G401 (cell line): Measurements from ENCODE around the gene ERICH6B. TPM values are rescaled to one million over a fixed set of nuclear protein-coding genes. Genes with fewer than 3 reads are reported as not detected.
"Not testable (repeated sequence)": the region's sequence is repeated elsewhere in the genome, so short reads cannot be mapped to it uniquely, and the experiment has no call there.

Experiments
- DNase-seq: peaks from one replicate; pipeline ENCODE4 v3.0.0-alpha.2; 2015; ENCODE audit warnings: low spot score
- in situ Hi-C: cut with HindIII; loops from 2 replicates; pipeline ENCODE4 v1.10.0; 2016; ENCODE audit warnings: low sequenced_read_pairs, mixed read lengths
- total RNA-seq: library from RNA; depleted of rRNA; stranded (reverse); fragments of >200 nt; shearing (Covaris generic); gene quantifications from 2 replicates; pipeline ENCODE4 v1.2.3, GENCODE V29; 2014; rRNA removed

Gene ERICH6B
- total RNA-seq = not detected in 2 replicates

DNA sequence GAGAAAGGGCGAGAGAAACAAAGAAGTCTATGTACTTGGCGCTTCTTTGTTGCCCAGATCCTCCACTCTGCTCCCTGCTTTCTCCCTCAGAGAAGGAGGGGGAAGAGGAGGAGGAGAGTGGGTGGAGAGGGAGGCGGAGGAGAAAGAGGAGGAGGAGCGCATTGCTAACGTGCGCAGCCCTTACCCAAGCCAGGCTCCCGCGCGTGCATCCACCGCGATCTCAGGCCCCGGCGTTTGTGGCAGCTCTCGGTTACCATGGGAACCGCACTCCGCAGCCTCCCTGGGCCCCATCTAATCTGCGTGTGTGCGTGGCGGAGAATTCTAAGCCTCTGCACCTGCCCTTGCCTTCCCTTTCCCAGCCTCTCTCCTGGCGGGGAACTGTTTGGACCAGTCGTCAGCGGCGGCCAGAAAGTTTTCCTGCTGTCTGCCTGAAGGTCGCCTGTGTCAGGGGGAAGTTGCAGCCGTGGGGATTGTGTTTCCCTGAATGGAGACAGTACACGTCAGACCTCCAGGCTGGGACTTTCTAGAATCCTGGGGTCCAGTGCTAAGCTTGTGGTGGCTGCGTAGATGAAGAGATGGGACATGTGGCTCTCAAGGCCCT is at the start of gene ERICH6B:
ERICH6B (minus strand) TSS at position 239 of the 601 bp plus-strand sequence. CDS start 18,734 bp downstream, outside the sequence.
- in situ Hi-C loops = no loop called here
- peak; percentile 7 for DNase-seq

GRCh38 chr13:45662903-45663302 is 47.4 kb upstream of the ERICH6B start:
- in situ Hi-C loops = not testable (repeated sequence)

DNA sequence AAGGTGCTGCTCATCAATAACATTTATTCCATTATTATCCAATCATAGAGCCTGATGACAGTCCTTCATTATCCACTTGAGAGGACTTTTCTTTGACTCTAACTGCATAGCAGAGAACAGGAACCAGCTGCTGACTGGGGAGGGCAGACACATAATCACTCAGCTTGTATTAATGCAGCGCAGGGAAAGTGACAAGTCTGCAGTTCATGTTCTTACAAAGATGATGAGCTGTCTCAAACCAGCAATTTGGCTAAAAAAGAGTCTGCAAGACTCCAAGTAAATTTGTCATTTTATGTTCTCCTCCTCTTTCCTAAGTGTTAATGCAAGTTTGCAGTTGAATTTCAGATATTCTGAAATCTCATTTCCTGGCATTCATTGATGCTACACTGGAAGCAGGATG is 46.6 kb upstream of the ERICH6B start:
- in situ Hi-C loops = no loop called here

More at GRCh38 chr13:45662903-45663302, 47.4 kb upstream of the ERICH6B start:
- not testable (repeated sequence) for DNase-seq

GRCh38 chr13:45660458-45660857 is 44.9 kb upstream of the ERICH6B start:
- DNase-seq = not testable (repeated sequence)

More for the DNA sequence above, 46.6 kb upstream of the ERICH6B start:
- no peak for DNase-seq

DNA sequence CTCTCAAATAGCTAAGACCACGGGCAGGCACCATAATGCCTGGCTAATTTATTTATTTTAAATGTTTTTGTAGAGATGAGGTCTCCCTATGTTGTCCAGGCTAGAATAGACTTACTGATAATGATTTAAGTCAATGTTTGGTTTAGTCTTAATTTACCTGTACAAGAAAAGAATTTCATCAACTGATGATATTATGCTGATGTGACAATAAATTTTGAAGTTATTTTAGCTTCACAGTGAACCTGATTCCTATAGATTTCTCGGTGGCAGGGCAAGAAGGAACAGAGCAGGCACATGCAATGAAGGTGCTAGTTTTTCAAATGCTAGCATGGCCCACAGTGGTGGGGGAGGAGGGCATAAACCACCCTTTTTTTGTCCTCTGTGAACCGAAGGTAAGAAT is 44.0 kb upstream of the ERICH6B start:
- in situ Hi-C loops = no loop called here
- no peak for DNase-seq

More at GRCh38 chr13:45660458-45660857, 44.9 kb upstream of the ERICH6B start:
- in situ Hi-C loops = not testable (repeated sequence)

GRCh38 chr13:45658586-45659235 is 43.2 kb upstream of the ERICH6B start:
- no peak for DNase-seq
- in situ Hi-C loops = no loop called here

- in situ Hi-C loops = no loop called here
- DNase-seq = no peak
These were observed 39.3 kb upstream of the ERICH6B start for GRCh38 chr13:45654633-45655349.

GRCh38 chr13:45645263-45645662 is 29.7 kb upstream of the ERICH6B start:
- in situ Hi-C loops, DNase-seq: not testable (repeated sequence)

- in situ Hi-C loops, DNase-seq: not testable (repeated sequence)
These were observed 26.6 kb upstream of the ERICH6B start for GRCh38 chr13:45642159-45642558.

DNA sequence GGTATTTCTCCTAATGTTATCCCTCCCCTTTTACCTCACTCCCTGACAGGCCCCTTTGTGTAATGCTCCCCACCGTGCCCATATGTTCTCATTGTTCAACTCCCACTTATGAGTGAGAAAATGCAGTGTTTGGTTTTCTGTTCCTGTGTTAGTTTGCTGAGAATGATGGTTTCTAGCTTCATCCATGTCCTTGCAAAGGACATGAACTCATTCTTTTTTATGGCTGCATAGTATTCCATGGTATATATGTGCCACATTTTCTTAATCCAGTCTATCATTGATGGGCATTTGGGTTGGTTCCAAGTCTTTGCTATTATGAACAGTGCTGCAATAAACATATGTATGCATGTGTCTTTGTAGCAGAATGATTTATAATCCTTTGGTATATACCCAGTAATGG is 19.8 kb upstream of the ERICH6B start:
- in situ Hi-C loops, DNase-seq: not testable (repeated sequence)

- in situ Hi-C loops = no loop called here
- no peak for DNase-seq
These were observed 15.3 kb upstream of the ERICH6B start for GRCh38 chr13:45630791-45631190.

DNA sequence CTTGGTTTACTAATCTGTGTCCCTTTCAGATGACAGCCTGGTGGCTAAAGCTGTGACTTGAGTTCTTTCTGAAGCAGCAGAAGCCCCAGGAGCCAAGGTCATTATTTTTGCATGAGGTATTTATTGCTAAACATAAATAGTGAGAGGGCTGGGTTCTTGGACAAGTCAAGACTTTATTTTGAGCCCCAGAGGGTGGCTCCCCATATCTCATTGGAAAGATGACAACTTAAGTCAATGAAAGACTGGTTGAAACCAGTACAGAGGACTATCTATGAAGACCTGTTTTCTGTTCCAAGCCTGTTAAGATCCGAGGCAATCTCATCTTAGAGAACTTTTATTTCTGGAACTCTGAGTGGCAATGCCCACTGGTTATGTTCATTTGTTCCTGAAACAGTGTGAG is 14.4 kb upstream of the ERICH6B start:
- in situ Hi-C loops = no loop called here
- no peak for DNase-seq

- in situ Hi-C loops = no loop called here
- DNase-seq = no peak
These were observed 12.6 kb upstream of the ERICH6B start for GRCh38 chr13:45628094-45628493.

DNA sequence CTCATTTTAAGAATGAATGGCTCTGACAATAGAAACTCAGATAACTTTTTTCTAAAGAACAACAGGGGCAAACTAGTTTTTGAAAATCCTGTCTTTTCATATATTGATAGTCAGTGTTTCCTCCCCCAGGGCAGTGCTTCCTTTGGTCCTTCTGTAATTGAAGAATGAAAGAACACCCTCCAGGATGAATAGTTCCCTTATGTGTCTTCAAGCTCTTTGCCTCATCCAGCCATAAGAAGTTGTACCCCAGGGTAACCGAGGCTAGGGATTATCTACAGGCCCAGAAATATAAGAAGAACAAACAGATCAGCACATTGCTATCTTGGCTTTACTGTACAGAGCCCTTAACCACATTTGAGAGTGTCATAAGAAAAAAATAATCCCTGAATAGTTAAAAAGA is 12.1 kb upstream of the ERICH6B start:
- DNase-seq = no peak
- in situ Hi-C loops = no loop called here

- in situ Hi-C loops = no loop called here
- no peak for DNase-seq
These were observed 11.3 kb upstream of the ERICH6B start for GRCh38 chr13:45626731-45627374.

GRCh38 chr13:45623516-45624090 is 8.1 kb upstream of the ERICH6B start:
- in situ Hi-C loops = no loop called here

GRCh38 chr13:45621950-45622349 is 6.4 kb upstream of the ERICH6B start:
- in situ Hi-C loops = no loop called here
- no peak for DNase-seq

More at GRCh38 chr13:45623516-45624090, 8.1 kb upstream of the ERICH6B start:
- no peak for DNase-seq

DNA sequence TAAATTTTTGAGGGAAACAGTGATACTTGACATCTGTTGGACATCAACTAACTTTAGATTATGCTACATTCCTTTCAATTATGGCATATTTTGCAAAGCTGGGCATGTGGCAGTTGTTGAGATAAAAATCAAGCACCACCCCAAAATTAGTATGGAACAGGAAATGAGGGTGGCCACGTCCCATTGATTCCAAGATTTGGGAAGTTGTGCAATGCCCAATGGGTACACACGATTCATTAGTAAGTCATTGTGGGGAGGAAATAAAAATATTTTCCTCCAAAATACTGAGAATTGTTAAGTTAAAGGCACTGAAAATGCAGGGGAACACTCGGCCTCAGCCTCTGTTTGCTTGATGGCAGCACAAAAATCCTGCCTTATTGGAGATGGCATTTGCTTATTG is 7.6 kb downstream of the ERICH6B start:
- in situ Hi-C loops = no loop called here
- DNase-seq = no peak

- no peak for DNase-seq
- in situ Hi-C loops = no loop called here
These were observed 10.6 kb downstream of the ERICH6B start for GRCh38 chr13:45604892-45605291.
